HG03097 (cell line): ENCODE measurements around the gene VPS51.

Experiments used
- ATAC-seq: cut with Tn5 transposase; IDR thresholded peaks from one replicate; pipeline ENCODE4 v1.9.1; 2021; ENCODE audit not compliant: unreplicated experiment, low FRiP score

VPS51 gene

DNA sequence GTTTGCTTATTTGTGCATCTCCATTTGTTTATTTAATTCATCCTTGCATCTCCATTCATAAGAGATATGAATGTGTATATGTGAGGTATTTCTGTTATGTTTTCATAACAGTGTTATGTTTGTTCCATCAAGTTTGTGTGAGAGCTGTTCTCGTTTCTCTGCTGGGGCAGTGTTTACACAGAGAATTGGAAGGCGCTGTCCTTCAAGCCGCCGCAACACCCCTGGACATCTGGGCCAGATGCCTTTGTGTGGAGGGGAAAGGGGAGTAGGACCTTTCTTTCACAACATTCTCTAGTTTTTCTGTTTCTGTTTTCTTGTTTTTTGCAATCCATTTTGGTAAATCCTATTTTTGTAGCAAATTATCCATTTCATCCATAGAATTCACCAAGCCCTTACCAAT lies 8.6 kb downstream of the VPS51 start:
- no peak for ATAC-seq

DNA sequence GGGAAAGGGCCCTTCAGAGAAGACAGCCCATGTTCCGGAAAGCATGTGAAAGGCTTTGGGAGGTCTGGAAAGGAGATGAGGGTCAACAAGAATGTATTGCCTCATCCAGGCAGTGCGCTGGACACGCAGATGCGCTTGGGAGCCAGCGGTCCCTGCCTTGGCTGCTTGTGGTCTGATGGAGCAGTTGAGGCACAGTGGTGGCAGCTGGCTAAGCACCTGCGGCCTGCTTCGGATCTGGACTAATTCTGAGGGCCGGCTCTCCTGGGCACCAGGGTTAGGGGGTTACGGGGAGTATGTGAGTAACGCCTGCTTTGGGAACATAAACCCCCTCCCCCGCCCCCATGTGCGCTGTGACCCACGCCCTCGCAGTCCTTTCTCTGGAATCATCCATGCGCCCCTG lies 11.1 kb downstream of the VPS51 start:
- ATAC-seq: no peak

DNA sequence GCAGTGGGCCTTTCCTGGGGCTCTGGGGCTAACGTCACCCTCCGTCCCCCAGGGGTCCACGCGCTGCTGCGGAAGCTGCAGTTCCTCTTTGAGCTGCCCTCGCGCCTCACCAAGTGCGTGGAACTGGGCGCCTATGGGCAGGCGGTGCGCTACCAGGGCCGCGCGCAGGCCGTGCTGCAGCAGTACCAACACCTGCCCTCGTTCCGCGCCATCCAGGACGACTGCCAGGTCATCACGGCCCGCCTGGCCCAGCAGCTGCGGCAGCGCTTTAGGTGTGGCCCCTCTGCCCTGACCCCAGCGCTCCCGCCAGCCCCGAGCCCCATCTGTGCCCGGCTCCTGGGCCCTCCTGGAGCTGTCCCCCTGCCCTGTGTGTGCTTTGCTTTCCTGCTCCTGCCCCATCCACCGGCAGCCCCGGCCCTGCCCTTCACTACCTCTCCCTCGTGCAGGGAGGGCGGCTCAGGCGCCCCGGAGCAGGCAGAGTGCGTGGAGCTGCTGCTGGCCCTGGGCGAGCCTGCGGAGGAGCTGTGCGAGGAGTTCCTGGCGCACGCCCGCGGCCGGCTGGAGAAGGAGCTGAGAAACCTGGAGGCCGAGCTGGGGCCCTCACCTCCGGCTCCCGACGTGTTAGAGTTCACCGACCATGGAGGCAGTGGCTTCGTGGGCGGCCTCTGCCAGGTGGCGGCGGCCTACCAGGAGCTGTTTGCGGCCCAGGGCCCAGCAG lies 11.9 kb downstream of the VPS51 start:
- no peak for ATAC-seq

DNA sequence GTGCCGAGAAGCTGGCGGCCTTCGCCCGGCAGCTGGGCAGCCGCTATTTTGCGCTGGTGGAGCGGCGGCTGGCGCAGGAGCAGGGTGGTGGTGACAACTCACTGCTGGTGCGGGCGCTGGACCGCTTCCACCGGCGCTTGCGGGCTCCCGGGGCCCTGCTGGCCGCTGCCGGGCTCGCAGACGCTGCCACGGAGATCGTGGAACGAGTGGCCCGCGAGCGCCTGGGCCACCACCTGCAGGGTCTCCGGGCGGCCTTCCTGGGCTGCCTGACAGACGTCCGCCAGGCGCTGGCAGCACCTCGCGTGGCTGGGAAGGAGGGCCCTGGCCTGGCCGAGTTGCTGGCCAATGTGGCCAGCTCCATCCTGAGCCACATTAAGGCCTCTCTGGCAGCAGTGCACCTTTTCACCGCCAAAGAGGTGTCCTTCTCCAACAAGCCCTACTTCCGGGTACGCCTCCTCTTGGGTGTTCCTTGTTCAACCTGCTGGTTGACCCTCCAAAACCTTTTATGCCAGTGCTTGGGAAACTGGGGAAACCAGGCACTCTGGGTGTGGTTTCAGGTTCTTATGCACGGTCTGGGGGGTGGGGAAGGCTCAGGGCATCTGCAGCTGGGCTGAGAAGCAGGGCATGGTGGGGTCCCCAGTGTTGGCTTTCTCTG lies 12.6 kb downstream of the VPS51 start:
- ATAC-seq: no peak

DNA sequence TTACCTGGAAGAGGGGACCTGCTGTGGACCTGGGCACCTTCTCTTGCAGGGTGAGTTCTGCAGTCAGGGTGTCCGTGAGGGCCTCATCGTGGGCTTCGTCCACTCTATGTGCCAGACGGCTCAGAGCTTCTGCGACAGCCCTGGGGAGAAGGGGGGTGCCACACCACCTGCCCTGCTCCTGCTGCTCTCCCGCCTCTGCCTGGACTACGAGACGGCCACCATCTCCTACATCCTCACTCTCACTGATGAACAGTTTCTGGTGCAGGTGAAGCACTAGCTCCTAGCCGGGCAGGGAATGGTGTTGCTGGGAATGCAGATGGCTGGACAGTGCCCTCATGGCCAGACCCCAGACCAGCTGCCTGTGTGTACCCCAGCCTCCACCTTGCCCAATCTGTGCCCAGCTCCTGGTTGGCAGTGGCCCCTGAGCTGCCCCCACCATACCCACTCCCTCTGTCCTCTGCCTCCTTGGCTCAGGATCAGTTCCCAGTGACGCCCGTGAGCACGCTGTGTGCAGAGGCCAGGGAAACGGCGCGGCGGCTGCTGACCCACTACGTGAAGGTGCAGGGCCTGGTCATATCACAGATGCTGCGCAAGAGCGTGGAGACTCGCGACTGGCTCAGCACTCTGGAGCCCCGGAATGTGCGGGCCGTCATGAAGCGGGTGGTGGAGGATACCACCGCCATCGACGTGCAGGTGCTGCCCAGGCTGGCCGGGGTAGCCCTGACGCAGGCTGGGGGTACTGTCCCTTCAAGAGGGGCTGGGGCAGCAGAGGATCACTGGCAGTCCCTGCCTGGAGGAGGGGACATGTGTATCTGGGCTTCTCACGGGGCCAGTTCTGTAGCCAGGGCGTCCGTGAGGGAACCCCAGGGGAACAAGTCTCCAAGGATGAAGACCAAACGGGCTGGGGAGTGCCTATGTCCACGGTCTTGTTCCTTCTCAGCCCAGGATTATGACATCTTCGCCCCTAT lies 13.5 kb downstream of the VPS51 start:
- ATAC-seq: no peak

DNA sequence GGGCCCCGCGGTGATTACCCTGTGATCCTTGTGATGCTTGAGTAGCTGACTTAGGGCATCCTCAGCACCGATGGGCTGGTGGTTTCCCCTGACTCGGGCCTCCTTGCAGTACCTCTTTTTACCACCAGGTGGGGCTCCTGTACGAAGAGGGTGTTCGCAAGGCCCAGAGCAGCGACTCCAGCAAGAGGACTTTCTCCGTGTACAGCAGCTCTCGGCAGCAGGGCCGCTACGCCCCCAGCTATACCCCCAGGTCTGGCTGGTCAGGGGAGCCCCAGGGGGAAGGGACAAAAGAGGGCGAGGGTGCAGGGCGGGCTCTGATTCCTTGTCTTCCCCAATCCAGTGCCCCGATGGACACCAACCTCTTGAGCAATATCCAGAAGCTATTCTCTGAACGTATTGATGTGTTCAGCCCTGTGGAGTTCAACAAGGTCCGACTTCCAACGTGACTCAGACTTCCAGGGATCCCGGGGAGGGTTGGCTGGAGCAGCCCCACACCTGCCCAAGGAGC lies 14.4 kb downstream of the VPS51 start:
- no peak for ATAC-seq

DNA sequence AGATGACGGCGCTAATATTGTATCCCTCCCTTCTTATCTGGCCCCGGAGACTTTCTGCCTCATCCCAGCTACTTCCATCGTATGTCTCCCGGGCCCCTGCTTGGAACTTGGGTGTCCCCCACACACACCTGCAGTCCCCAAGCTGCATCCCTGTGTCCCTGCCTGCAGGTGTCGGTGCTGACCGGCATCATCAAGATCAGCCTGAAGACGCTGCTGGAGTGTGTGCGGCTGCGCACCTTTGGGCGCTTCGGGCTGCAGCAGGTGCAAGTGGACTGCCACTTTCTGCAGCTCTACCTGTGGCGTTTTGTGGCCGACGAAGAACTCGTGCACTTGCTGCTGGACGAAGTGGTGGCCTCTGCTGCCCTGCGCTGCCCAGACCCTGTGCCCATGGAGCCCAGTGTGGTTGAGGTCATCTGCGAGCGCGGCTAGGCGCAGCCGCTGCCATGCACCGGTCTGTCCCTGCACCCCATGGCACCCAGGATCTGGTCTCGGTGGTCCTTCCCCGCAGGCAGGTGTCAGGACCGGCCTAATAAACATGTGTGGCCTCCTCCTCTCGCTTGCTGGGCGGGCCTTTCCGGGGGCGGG lies 15.2 kb downstream of the VPS51 start:
- ATAC-seq: no peak

DNA sequence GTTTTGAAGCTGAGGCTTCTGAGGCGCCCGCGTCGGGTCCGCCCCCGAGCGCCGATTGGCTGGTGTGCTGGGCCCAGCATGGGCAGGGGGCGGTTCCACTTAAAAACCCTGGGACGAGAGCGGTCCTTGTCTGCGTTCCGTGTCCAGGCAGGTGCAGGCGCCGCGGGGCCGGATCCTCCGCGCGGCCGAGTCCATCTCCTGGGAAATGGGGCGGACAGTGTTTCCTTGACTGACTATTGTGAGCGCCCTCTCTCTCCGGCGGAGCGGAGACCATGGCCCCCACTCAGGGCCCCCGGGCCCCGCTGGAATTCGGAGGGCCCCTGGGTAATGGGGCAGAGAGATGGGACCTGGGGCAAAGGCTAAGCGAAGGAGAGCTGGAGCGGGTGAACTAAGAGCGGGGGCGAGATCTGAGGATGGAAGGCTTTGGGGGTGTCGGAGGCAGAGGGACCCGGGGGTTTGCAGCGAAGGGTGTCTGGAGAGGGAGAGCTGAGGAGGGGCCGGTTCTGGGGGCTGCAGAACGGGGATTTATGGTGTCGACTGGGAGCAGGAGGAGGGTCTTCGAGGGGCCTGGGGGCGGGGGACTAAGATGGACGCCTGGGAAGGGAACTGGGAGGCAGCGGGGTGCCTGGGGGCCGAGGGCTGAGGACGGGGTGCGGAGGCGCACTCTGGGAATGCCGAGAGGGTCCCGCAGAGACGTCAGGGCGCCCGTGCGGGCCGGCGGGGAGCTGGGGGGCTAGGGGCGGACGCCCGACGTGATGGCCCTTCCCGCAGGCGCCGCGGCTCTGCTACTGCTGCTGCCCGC lies 15.9 kb downstream of the VPS51 start, which contains the start of gene TM7SF2:
Gene TM7SF2, plus strand, starts transcription at position 129 of the 802 bp plus-strand sequence. Its CDS starts 144 bp downstream, at position 273.
- ATAC-seq: peak; percentile 44

DNA sequence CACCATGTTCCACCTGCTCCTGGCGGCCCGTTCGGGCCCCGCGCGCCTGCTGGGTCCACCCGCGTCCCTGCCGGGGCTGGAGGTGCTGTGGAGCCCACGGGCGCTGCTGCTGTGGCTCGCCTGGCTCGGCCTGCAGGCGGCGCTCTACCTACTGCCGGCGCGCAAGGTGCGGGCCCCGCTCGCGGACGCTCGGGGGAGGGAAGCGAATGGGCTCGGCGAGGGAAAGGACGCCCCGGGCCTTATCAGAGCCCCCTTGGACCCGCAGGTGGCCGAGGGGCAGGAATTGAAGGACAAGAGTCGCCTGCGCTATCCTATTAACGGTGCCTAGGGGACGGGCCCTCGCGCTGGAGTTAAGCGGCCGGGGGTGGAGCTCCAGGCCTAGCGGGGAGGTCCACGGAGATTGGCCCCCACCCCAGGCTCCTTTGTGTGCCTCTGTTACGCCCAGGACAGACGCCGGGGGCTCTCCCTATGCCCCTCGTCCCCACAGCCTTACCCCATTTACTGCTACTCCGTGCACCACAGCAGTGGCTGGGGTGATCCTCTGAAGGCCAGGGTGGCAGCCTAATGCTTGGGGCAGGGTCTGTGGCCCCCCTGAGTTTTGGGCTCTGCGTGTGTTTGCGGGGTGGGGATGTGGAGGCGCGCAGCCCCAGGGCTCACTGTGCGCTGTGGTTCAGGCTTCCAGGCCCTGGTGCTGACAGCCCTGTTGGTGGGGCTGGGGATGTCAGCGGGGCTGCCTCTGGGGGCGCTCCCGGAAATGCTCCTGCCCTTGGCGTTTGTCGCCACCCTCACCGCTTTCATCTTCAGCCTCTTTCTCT lies 16.7 kb downstream of the VPS51 start:
- no peak for ATAC-seq

DNA sequence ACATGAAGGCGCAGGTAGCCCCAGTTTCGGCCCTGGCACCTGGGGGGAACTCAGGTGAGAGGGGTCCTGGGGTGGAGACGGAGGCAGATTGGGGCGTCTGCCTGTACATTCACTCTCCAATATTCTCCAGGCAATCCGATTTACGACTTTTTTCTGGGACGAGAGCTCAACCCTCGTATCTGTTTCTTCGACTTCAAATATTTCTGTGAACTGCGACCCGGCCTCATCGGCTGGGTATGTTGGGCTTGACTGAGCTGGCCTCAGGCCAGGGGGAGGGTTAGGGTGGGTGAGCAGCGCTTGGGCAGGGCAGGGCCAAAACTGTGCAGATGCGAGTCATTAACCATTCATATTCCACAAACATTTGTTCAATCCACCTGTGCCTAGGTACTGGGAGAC lies 17.3 kb downstream of the VPS51 start:
- ATAC-seq: no peak

DNA sequence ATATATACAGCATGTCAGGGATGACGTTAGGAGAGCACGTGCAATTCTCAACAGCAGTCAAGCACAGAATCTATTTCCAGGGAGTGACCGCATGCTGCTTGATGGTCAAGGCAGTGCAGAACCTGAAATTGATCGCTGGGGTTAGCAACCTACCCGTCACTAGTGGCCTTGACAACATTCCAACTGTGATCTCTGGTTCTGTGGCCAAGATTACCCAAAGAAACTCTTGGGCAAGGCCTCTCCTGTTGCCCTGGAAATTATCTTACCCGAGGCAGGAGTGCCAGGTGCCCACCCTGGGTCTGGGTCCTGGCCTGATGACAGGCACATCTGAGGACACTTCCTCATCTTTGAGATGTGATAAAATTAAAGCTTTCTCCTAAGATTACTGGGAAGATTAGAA lies 17.8 kb downstream of the VPS51 start:
- no peak for ATAC-seq

DNA sequence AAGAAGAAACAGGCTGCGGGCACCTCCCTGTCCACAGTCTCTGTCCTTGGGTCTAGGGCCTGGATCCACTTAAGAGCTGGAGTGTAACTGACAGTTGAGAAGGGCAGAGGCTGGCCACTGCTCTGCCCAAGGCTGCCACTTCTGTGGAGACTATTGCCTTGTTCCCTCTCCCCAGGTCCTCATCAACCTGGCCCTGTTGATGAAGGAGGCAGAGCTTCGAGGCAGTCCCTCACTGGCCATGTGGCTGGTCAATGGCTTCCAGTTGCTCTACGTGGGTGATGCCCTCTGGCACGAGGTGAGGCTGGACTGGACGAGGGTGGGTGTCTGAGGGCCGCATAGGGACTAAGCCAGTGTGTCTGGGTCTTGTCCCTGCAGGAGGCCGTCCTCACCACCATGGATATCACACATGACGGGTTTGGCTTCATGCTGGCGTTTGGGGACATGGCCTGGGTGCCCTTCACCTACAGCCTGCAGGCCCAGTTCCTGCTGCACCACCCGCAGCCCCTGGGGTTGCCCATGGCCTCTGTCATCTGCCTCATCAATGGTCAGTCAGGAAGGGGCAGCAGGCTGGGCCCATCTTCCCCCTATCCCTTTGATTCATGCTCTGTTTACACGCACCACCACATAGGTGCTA lies 18.6 kb downstream of the VPS51 start:
- no peak for ATAC-seq

DNA sequence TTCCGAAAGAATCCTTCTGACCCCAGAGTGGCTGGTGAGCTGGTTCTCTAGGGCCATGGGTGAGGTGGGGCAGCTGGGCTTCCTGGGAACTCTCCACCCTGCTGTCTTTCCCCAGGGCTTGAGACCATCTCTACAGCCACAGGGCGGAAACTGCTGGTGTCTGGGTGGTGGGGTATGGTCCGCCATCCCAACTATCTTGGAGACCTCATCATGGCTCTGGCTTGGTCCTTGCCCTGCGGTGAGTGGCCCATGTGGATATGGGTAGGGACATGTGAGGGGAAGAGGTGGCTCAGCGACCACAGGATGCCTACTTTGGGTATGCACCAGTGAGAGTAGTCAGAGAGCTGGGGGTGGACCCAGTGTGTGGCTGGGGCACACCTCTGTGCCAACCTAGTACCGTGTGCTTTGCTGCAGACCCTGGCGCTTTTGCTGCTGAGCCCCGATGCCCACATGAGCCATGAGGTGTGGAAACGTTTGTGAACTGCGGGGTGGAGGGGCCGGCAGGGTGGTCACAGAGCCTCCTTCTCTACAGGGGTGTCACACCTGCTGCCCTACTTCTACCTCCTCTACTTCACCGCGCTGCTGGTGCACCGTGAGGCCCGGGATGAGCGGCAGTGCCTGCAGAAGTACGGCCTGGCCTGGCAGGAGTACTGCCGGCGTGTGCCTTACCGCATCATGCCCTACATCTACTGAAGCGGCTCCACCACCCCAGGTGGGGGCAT lies 19.5 kb downstream of the VPS51 start:
- ATAC-seq: no peak

DNA sequence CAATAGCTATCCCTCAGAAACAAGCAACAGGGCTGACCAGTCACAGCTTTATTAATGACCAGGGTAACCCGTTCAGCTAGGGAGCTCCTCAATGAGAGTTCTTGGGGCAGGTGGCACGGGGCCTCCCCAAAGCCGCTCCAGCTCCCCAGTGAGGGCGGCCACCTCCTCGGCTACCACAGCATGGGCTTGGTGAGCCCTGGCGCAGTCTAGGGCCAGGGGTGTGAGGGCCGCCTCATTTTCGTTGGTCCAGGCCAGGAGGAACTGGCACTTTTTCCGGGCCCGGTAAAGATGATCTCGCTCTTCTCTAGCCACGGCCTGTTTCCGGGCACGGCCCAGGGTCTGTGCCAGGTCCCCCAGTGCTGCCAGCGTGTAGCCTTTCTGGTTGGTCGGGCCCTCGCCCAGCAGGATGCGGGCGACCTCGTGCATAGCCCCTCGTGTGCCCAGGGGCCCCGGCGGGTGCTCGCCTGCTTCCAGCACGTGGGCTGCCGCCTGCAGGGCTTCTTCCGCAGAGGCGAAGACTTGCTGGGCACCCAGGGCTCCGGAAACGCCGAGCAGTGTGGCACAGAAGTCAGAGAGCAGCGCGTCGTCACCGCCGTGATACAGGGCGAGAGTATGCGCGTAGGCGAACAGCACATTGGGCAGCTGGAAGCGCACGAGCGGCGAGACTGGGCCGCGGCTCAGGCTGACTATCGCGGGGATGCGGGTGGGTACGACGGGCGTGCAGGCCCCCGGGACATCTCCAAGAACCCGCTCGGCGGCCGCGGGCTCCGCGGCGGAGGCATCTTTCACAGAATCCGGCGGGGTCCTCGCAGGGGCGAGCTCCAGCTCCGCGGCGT lies 20.6 kb downstream of the VPS51 start:
- ATAC-seq: peak; percentile 2

DNA sequence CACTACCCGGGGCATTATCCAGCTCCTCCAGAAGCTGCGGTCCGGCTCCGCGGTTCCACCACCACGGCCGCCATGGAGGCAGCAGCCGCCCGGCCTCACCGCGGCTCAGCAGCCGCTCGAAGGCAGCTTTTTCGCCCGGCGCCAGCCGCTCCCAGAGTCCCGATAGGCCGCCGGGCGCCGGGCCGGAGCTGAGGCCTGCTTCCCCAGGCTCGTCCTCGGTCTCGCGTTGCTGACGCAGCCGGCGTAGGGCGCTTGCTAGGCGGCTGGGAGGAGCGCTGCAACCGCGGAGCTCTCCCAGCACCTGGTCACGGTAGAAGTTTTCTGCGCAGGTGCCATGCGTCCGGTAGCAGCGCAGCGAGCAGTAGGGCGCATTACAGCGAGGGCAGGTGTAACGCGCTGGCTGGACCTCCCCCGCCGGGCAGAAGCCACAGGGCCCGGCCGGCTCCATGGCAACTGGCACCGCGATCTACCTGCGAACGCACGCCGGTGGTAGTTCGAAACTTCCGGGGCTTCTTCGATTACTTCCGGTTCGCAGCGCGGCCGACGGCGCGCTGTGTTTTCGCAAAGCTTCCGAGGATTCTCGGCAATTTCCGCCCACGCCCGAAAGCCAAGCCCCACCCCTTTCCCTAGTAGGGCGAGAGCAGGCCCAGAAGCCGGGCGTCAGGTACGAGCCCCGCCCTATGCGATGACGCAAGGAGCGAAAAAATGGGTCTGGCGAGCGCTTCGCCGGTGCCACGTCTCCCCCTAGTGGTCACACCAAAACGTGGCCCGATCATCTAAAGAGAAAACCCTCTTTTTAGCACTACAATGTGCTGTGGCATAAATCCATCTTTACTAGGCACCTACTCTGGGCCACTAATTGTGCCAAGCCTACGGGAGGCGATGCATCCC lies 21.4 kb downstream of the VPS51 start, which contains the start of gene ZNHIT2:
Gene ZNHIT2, minus strand, starts transcription at position 496 of the 891 bp plus-strand sequence. Its CDS starts 48 bp downstream, at position 448.
- ATAC-seq: peak; percentile 56
